IMR-90 (cell line): ENCODE measurements around the gene SHLD1.

Source experiments
- BHLHE40 ChIP-seq: fragments of 150-350 bp; IDR thresholded peaks from 2 replicates; pipeline ENCODE4 v1.6.1; 2016; ENCODE audit warnings: mild to moderate bottlenecking, low read depth, low read length
- CHD1 ChIP-seq: IDR thresholded peaks from 2 replicates; pipeline ENCODE4 v1.6.1; 2012; ENCODE audit warnings: low read depth, low read length, improper control_type of control experiment
- CTCF ChIP-seq: conservative IDR thresholded peaks from 2 replicates; pipeline ENCODE4 v1.5.1; 2012; ENCODE audit warnings: mild to moderate bottlenecking, low read depth, low read length, improper control_type of control experiment
- ELK1 ChIP-seq: fragments of 150-350 bp; IDR thresholded peaks from 2 replicates; pipeline ENCODE4 v1.6.1; 2016; ENCODE audit warnings: low read depth, mild to moderate bottlenecking, low read length, moderate library complexity, borderline replicate concordance
- POLR2A ChIP-seq: IDR thresholded peaks from 2 replicates; pipeline ENCODE4 v1.6.1; 2012; ENCODE audit warnings: mild to moderate bottlenecking, low read depth, low read length
- RCOR1 ChIP-seq: IDR thresholded peaks from 2 replicates; pipeline ENCODE4 v1.6.1; 2012; ENCODE audit warnings: mild to moderate bottlenecking, low read length, improper control_type of control experiment; ENCODE audit not compliant: insufficient replicate concordance
- RFX5 ChIP-seq: IDR thresholded peaks from 2 replicates; pipeline ENCODE4 v1.8.0; 2012; ENCODE audit warnings: low read depth, mild to moderate bottlenecking, low read length, moderate library complexity
- USF2 ChIP-seq: fragments of 150-350 bp; IDR thresholded peaks from 2 replicates; pipeline ENCODE4 v1.6.1; 2017; ENCODE audit warnings: mild to moderate bottlenecking, antibody characterized with exemption, low read length, low read depth

GRCh38 chr20:5863040-5863833, 113.0 kb downstream of the SHLD1 start:
- TF ChIP-seq CTCF (no peak), ELK1 (no peak), RFX5 (no peak), BHLHE40 (no peak), POLR2A (no peak), RCOR1 (no peak), CHD1 (no peak), USF2 (no peak)
